Stimulated activated CD4-positive, alpha-beta T cell treated with anti-CD3 and anti-CD28 coated beads, Interleukin-12 subunit alpha, Interleukin-12 subunit beta, amount 100 ng/mL, for 4 hours (primary cell): Measurements from ENCODE around the gene ADIRF.
"Not testable (repeated sequence)": the region's sequence is repeated elsewhere in the genome, so short reads cannot be mapped to it uniquely, and the experiment has no call there.

Source experiments
- DNase-seq: peaks from one replicate; pipeline ENCODE4 v3.0.0-alpha.2; 2020

ADIRF gene

GRCh38 chr10:86968271-86968993, at the start of gene ADIRF:
Gene ADIRF (plus strand): TSS chr10:86968482. CDS start chr10:86968545, 63 bp downstream.
- no peak for DNase-seq

GRCh38 chr10:86922553-86922961, 45.7 kb upstream of the ADIRF start:
- DNase-seq: no peak

GRCh38 chr10:86929468-86930380, 38.6 kb upstream of the ADIRF start:
- DNase-seq: no peak

- no peak for DNase-seq
These were observed 36.4 kb upstream of the ADIRF start for GRCh38 chr10:86931872-86932271.

GRCh38 chr10:86932674-86933073, 35.6 kb upstream of the ADIRF start:
- no peak for DNase-seq

- not testable (repeated sequence) for DNase-seq
These were observed 34.0 kb upstream of the ADIRF start for GRCh38 chr10:86934162-86934711.

GRCh38 chr10:86936661-86937501, 31.4 kb upstream of the ADIRF start:
- no peak for DNase-seq

- DNase-seq: no peak
These were observed 30.7 kb upstream of the ADIRF start for GRCh38 chr10:86937502-86938154.

GRCh38 chr10:86938260-86938659, 30.0 kb upstream of the ADIRF start:
- no peak for DNase-seq

- not testable (repeated sequence) for DNase-seq
These were observed 28.2 kb upstream of the ADIRF start for GRCh38 chr10:86940076-86940475.

GRCh38 chr10:86940677-86941076, 27.6 kb upstream of the ADIRF start:
- no peak for DNase-seq

GRCh38 chr10:86941426-86941825, 26.9 kb upstream of the ADIRF start:
- DNase-seq: no peak

GRCh38 chr10:86941991-86942421, 26.3 kb upstream of the ADIRF start:
- DNase-seq: no peak

- no peak for DNase-seq
These were observed 25.6 kb upstream of the ADIRF start for GRCh38 chr10:86942441-86943315.

- DNase-seq: no peak
These were observed 24.8 kb upstream of the ADIRF start for GRCh38 chr10:86943316-86944030.

- no peak for DNase-seq
These were observed 24.3 kb upstream of the ADIRF start for GRCh38 chr10:86944031-86944419.

- no peak for DNase-seq
These were observed 23.8 kb upstream of the ADIRF start for GRCh38 chr10:86944471-86944870.

GRCh38 chr10:86944907-86945306, 23.4 kb upstream of the ADIRF start:
- no peak for DNase-seq

GRCh38 chr10:86945361-86946212, 22.7 kb upstream of the ADIRF start:
- DNase-seq: no peak
